ENCODE data around the gene ATP1B1. TPM values are rescaled to one million over a fixed set of nuclear protein-coding genes. Genes with fewer than 3 reads are reported as not detected.

Gene ATP1B1
- total and polyA plus RNA-seq, 9 donors: 35.8 to 130 (median 81.0) TPM

DNA sequence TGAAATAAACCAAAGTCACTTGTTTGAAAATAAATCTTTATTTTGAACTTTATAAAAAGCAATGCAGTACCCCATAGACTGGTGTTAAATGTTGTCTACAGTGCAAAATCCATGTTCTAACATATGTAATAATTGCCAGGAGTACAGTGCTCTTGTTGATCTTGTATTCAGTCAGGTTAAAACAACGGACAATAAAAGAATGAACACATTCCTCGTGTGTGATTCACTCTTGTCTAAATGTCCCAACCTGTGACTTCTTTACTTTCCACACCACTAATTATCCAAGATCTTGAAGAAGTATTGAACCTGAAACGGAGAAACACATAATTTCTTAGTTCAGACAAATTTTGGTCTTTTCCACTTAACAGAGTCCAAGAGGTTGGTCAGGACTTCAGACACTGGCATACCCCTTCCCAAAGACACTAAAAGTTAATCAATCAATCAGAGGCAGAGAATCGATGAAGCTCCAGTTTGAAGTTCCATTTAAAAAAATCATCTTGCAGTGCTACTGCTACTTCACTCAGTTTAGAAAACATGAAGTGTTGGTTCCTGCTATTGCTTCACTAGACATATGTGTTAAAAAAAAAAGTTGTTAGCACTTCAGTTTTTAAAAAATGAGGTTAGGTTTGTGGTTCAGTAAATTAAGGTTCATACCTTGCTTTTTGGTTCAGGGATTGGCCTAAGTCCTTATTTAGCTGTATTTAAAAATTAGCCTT, 26.2 kb downstream of the ATP1B1 start:
- Histone ChIP-seq H3K4me1 (ENCODE audit: insufficient read depth) (no peaks in the 10 kb centered on the region), H3K9me3 (no peaks in the 10 kb centered on the region), H3K4me3 (no peak overlapping the region), H3K27ac (no peak overlapping the region), H3K36me3 (no peaks in the 10 kb centered on the region), H3K27me3 (no peaks in the 10 kb centered on the region)
- WGBS, 3 donors: 67 to 83% (median 81%) methylated on average over 4 of the region's 4 CpGs
- intact Hi-C loops (cut with DNase I): no loop called here
- DNase-seq: no peak
- TF ChIP-seq EP300 (IDR thresholded peaks at IDR 0.05) (no peak), POLR2A (IDR thresholded peaks at IDR 0.05) (no peak)
- TF ChIP-seq, protein P1, sequence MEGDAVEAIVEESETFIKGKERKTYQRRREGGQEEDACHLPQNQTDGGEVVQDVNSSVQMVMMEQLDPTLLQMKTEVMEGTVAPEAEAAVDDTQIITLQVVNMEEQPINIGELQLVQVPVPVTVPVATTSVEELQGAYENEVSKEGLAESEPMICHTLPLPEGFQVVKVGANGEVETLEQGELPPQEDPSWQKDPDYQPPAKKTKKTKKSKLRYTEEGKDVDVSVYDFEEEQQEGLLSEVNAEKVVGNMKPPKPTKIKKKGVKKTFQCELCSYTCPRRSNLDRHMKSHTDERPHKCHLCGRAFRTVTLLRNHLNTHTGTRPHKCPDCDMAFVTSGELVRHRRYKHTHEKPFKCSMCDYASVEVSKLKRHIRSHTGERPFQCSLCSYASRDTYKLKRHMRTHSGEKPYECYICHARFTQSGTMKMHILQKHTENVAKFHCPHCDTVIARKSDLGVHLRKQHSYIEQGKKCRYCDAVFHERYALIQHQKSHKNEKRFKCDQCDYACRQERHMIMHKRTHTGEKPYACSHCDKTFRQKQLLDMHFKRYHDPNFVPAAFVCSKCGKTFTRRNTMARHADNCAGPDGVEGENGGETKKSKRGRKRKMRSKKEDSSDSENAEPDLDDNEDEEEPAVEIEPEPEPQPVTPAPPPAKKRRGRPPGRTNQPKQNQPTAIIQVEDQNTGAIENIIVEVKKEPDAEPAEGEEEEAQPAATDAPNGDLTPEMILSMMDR (IDR thresholded peaks at IDR 0.05): no peak

DNA sequence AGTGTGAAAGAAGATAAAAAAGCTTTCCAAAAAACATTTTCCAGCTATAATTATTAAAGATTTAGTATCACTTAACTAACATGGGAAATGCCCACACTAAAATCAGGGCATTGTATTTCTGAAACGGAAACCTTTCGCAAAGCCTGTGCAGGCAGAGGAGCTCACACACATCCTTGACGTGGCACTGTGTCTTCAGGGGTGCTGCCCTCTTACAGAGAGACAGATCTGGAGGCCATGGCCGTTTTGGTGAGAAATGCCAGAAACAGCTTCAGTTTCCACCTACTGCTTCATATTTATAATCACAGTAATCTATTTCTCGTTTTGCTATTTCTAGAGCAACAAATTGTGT, 26.7 kb downstream of the ATP1B1 start:
- Histone ChIP-seq H3K9me3 (no peaks in the 10 kb centered on the region), H3K27ac (no peak overlapping the region), H3K27me3 (no peaks in the 10 kb centered on the region), H3K4me3 (no peak overlapping the region), H3K36me3 (no peaks in the 10 kb centered on the region), H3K4me1 (ENCODE audit: insufficient read depth) (no peaks in the 10 kb centered on the region)
- intact Hi-C loops (cut with DNase I): no loop called here
- DNase-seq: no peak
- 67 to 75% (median 67%) methylated on average over 5 of the region's 5 CpGs for WGBS, 3 donors
- TF ChIP-seq EP300 (IDR thresholded peaks at IDR 0.05) (no peak), POLR2A (IDR thresholded peaks at IDR 0.05) (no peak)
- TF ChIP-seq, protein P1 (IDR thresholded peaks at IDR 0.05): no peak

DNA sequence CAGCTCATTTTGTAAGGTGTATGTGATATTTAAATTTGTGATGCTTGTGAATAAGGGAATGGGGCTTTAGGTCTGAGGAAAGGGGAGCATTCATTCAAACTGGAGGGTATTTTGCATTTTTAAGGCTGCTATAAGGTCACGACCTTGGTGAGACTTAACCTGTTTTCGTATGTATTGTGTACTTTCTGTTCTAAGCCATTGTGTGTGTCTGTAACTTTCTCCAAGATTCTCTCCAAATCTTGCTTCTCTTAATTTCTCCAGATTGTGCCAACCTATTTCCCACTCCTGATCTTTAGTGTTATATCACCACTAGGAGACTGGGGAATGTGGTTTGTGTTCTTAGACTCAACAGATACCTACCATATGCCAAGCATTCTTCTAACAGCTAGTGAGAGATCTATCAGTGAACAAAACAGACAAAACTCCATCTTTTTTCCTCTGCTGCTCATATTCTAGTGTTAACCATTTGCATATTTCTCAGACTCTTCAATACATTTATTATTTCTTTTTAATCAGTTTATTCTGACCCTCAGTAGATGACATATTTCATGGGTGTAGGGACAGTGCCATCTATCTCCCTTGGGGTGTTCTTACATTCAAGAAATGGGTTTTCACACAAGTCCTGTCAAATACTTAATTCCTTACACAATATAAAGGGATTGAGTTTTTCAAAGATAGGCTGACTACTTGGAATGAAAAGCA, 27.5 kb downstream of the ATP1B1 start:
- TF ChIP-seq, protein P1 (IDR thresholded peaks at IDR 0.05): no peak
- TF ChIP-seq EP300 (IDR thresholded peaks at IDR 0.05) (no peak), POLR2A (IDR thresholded peaks at IDR 0.05) (no peak)
- no peak overlapping the region for H3K27ac ChIP-seq
- intact Hi-C loops (cut with DNase I): no loop called here

DNA sequence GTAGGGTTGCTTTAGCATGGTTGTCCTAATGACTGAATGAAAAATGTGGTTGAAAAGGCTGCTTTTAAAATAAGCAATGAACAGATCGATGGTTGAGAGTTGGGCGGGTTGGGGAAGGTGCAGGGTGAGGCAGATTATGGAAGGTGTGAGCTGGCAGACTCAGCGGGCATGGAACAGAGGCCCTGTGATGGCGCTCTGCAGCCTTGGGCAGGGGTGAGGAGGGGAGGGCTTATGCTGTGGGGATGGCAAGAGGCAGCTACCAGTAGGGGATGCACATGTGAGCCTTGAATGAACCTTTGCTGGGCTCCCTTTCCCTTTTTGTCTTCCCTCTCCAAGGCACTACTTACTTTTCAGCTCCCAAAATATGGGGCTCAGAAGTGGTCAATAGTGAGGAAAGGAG, 30.9 kb downstream of the ATP1B1 start:
- intact Hi-C loops (cut with DNase I): no loop called here
- Histone ChIP-seq H3K9me3 (no peaks in the 10 kb centered on the region), H3K27me3 (no peaks in the 10 kb centered on the region), H3K4me3 (no peak overlapping the region), H3K27ac (no peak overlapping the region), H3K36me3 (no peaks in the 10 kb centered on the region), H3K4me1 (ENCODE audit: insufficient read depth) (peaks cover 3% of the 10 kb centered on the region)
- no peak for DNase-seq
- 96 to 97% (median 97%) methylated on average over 4 of the region's 4 CpGs for WGBS, 3 donors
- TF ChIP-seq, protein P1 (IDR thresholded peaks at IDR 0.05): no peak
- TF ChIP-seq POLR2A (IDR thresholded peaks at IDR 0.05): no peak
- no peak for TF ChIP-seq EP300 (IDR thresholded peaks at IDR 0.05)

More for the DNA sequence above, 27.5 kb downstream of the ATP1B1 start:
- no peak overlapping the region for H3K4me3 ChIP-seq
- H3K27me3 ChIP-seq: no peaks in the 10 kb centered on the region
- no peak for DNase-seq
- 63 to 73% (median 72%) methylated on average over 2 of the region's 2 CpGs for WGBS, 3 donors
- H3K36me3 ChIP-seq: no peaks in the 10 kb centered on the region
- H3K9me3 ChIP-seq: no peaks in the 10 kb centered on the region
- H3K4me1 ChIP-seq (ENCODE audit: insufficient read depth): no peaks in the 10 kb centered on the region
